Uterus (tissue), 4 donors: Measurements from ENCODE around the gene UNC13D. TPM values are rescaled to one million over a fixed set of nuclear protein-coding genes. Genes with fewer than 3 reads are reported as not detected.
"Not testable (repeated sequence)": the region's sequence is repeated elsewhere in the genome, so short reads cannot be mapped to it uniquely, and the experiment has no call there.

Source experiments
- DNase-seq, 2 donors: peaks; one replicate each; pipeline ENCODE4 v3.0.0-alpha.2; 2019 to 2020
- H3K27ac ChIP-seq, 2 donors: fragments of 200-600 bp; sonication (generic); 1 replicate in 1 of 2; 2 replicates in 1 of 2; pipeline ENCODE4 v1.5.1; 2016 to 2018
- H3K27me3 ChIP-seq, 2 donors: fragments of 200-600 bp; sonication (generic); one replicate each; pipeline ENCODE4 v1.5.1; 2018 to 2019; ENCODE audit warnings: control low read depth in 1 of 2
- H3K36me3 ChIP-seq, 2 donors: fragments of 200-600 bp; sonication (generic); one replicate each; pipeline ENCODE4 v1.5.1; 2019; ENCODE audit warnings: control low read depth in 1 of 2
- H3K4me1 ChIP-seq, 2 donors: fragments of 200-600 bp; sonication (generic); one replicate each; pipeline ENCODE4 v1.5.1; 2018 to 2019; ENCODE audit warnings: control low read depth in 1 of 2
- H3K4me3 ChIP-seq, 2 donors: fragments of 200-600 bp; sonication (generic); 1 replicate in 1 of 2; 2 replicates in 1 of 2; pipeline ENCODE4 v1.5.1; 2018 to 2019; ENCODE audit warnings: mild to moderate bottlenecking in 1 of 2
- H3K9me3 ChIP-seq, 2 donors: fragments of 200-600 bp; sonication (generic); one replicate each; pipeline ENCODE4 v1.5.1; 2019; ENCODE audit warnings: control low read depth in 1 of 2
- CTCF ChIP-seq, 4 experiments: fragments of 200-600 bp in 2 of 4; fragments of 450-650 bp in 2 of 4; sonication (generic) in 2 of 4; IDR thresholded peaks; one replicate each; pipeline ENCODE4 v1.5.1; 2016 to 2019; ENCODE audit warnings: antibody characterized with exemption in 4 of 4, mild to moderate bottlenecking in 2 of 4, moderate library complexity in 1 of 4
- POLR2A ChIP-seq, 2 donors: fragments of 450-650 bp; IDR thresholded peaks; one replicate each; pipeline ENCODE4 v1.6.1; 2016; ENCODE audit warnings: antibody characterized with exemption in 2 of 2, mild to moderate bottlenecking in 1 of 2, moderate library complexity in 1 of 2
- intact Hi-C: fragments of 100-400 bp; cut with DNase I; formaldehyde crosslinking; loops from one replicate; pipeline ENCODE4 v1.15.1; 2023; ENCODE audit warnings: low total_unique reads
- total RNA-seq, 4 donors: library from RNA; depleted of rRNA in 3 of 4; stranded (reverse); fragments of >200 nt in 3 of 4; gene quantifications; one replicate each; pipeline versions ENCODE4 v1.1.0 to v1.2.4, GENCODE V29; 2014 to 2023
- donor health status: DM: yes; HTN: yes; CAD: no.

Gene UNC13D
- total RNA-seq, 4 donors from 2014 or later, result 1.2 to 32.7 (median 11.8) TPM

- intact Hi-C loops, result no loop called here
- peak; percentile 79 to 84 for DNase-seq
- Histone ChIP-seq H3K27ac (peak overlapping the region; percentile 76 to 81), H3K27me3 (no peaks in the 10 kb centered on the region), H3K4me1 (no peaks in the 10 kb centered on the region), H3K9me3 (no peaks in the 10 kb centered on the region), H3K4me3 (no peak overlapping the region), H3K36me3 (no peaks in the 10 kb centered on the region)
- TF ChIP-seq POLR2A (IDR thresholded peaks at IDR 0.05), result no peak
- TF ChIP-seq CTCF (IDR thresholded peaks at IDR 0.05), result no peak
Measured at GRCh38 chr17:75864448-75864871, 20.3 kb upstream of the UNC13D start.

GRCh38 chr17:75861927-75862317 lies 17.7 kb upstream of the UNC13D start:
- H3K9me3 ChIP-seq, result no peaks in the 10 kb centered on the region
- H3K36me3 ChIP-seq, result no peaks in the 10 kb centered on the region
- H3K27ac ChIP-seq, result peak overlapping the region; percentile 61 to 75
- peak in 1 of 2 donors; percentile 67 for DNase-seq
- peak; percentile 13 to 16 for TF ChIP-seq POLR2A (IDR thresholded peaks at IDR 0.05)
- no peak for TF ChIP-seq CTCF (IDR thresholded peaks at IDR 0.05)
- no peaks in the 10 kb centered on the region for H3K27me3 ChIP-seq
- H3K4me1 ChIP-seq, result no peaks in the 10 kb centered on the region
- intact Hi-C loops, result no loop called here
- H3K4me3 ChIP-seq, result no peak overlapping the region

GRCh38 chr17:75859358-75859757 lies 15.2 kb upstream of the UNC13D start:
- H3K9me3 ChIP-seq, H3K4me3 ChIP-seq, intact Hi-C loops, H3K27me3 ChIP-seq, H3K4me1 ChIP-seq, DNase-seq, H3K36me3 ChIP-seq: not testable (repeated sequence)
- H3K27ac ChIP-seq, result peak overlapping the region in 1 of 2 donors; percentile 16

GRCh38 chr17:75856062-75856756 lies 12.0 kb upstream of the UNC13D start:
- peak overlapping the region; percentile 71 to 80 for H3K4me3 ChIP-seq
- H3K4me1 ChIP-seq, result no peaks in the 10 kb centered on the region
- H3K27me3 ChIP-seq, result no peaks in the 10 kb centered on the region
- TF ChIP-seq CTCF (IDR thresholded peaks at IDR 0.05) (peak in 2 of 4 experiments; percentile 3 to 4), POLR2A (IDR thresholded peaks at IDR 0.05) (no peak)
- H3K27ac ChIP-seq, result peak overlapping the region; percentile 99 to 100
- intact Hi-C loops, result no loop called here
- no peak for DNase-seq
- H3K36me3 ChIP-seq, result no peaks in the 10 kb centered on the region
- H3K9me3 ChIP-seq, result no peaks in the 10 kb centered on the region

GRCh38 chr17:75855310-75856061 lies 11.3 kb upstream of the UNC13D start, which contains the start of gene WBP2:
WBP2 (minus strand) TSS chr17:75855335; CDS start chr17:75855297, 38 bp downstream.
- H3K9me3 ChIP-seq, result no peaks in the 10 kb centered on the region
- DNase-seq, result peak; percentile 97 to 100
- H3K4me1 ChIP-seq, result no peaks in the 10 kb centered on the region
- peak within 1 kb of the TSS; percentile 99 to 100 for H3K27ac ChIP-seq
- H3K4me3 ChIP-seq, result peak within 1 kb of the TSS; percentile 71 to 90
- H3K36me3 ChIP-seq, result no peaks in the 10 kb centered on the region
- intact Hi-C loops, result no loop called here
- H3K27me3 ChIP-seq, result no peaks in the 10 kb centered on the region
- TF ChIP-seq CTCF (IDR thresholded peaks at IDR 0.05), result peak; percentile 57 to 75 (median 68)
- TF ChIP-seq POLR2A (IDR thresholded peaks at IDR 0.05), result peak; percentile 97 to 99
